ENCODE data around the gene ZNF385B.
"Not testable (repeated sequence)": the region's sequence is repeated elsewhere in the genome, so short reads cannot be mapped to it uniquely, and the experiment has no call there.

The ZNF385B gene

GRCh38 chr2:179470089-179470488, 391.3 kb downstream of the ZNF385B start:
- no peak for DNase-seq

- no peak for DNase-seq
Measured at GRCh38 chr2:179467960-179468359, 393.5 kb downstream of the ZNF385B start.

DNA sequence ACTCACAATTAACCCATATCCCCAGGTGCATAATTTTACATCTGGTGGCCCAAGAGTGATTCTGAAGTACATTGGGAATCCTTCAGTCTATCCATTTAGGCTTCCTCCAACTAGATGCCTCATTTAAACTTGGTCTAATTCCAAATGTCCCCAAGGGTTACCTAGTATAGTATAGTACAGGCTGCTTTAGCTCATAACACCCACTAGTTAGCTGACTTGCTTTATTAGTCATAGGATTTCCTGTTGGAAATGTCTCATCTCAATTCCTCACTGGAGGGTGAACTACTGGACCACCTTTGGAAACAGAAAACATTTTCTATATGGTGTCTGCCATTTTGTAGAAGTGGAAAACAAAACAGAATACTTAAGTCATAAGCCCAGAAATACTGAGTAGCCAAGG, 394.3 kb downstream of the ZNF385B start:
- no peak for DNase-seq

- no peak for DNase-seq
Measured at GRCh38 chr2:179461420-179461819, 400.0 kb downstream of the ZNF385B start.

DNA sequence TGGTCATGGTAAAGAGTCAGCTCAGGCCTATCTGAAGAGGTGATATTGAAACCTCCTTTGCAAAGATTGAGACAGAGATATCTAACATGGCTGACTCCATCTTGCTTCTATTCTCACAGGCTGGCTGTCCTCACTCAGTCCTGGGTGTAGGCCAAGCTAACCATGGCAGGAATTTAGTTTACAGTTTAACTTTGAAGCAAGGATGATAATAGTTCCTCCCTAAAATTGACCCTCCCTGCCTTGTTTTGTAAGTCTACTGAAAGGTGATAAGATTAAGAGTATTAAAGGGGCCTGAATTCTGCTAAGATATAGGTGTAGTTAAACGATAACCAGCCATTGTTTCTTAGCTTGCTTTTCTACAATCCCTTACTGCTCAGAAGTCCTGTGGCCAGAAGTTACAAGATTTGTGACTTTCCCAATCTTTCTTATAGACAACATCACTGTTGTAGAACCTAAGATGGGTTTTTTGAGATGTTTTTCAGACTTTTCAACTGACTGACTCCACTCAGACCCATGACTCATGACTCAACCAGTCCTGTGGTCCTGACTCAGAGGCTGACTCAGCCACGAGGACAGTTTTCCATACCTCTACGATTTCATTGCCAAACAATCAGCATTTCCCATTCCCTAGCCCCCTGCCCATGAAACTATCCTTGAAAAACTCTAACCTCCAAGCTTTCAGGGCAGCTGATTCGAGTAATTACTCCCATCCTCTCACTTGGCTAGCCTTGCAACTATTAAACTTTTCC, 401.1 kb downstream of the ZNF385B start:
- peak; percentile 36 to 68 for DNase-seq

GRCh38 chr2:179458113-179458512, 403.3 kb downstream of the ZNF385B start:
- not testable (repeated sequence) for DNase-seq

GRCh38 chr2:179455824-179456223, 405.6 kb downstream of the ZNF385B start:
- no peak for DNase-seq

DNA sequence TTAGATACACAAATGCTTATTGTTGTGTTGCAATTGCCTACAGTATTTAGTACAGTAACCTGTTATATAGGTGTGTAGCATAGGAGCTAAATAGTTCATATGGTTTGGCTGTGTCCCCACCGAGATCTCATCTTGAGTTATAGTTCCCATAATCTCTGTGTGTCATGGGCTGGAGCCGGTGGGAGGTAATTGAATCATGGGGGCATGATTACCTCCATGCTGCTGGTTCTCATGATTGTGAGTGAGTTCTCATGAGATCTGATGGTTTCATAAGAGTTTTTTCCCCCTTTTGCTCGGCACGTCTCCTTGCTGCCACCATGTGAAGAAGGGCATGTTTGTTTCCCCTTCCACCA, 406.3 kb downstream of the ZNF385B start:
- DNase-seq, result no peak

GRCh38 chr2:179454443-179455171, 406.8 kb downstream of the ZNF385B start:
- DNase-seq, result no peak

DNA sequence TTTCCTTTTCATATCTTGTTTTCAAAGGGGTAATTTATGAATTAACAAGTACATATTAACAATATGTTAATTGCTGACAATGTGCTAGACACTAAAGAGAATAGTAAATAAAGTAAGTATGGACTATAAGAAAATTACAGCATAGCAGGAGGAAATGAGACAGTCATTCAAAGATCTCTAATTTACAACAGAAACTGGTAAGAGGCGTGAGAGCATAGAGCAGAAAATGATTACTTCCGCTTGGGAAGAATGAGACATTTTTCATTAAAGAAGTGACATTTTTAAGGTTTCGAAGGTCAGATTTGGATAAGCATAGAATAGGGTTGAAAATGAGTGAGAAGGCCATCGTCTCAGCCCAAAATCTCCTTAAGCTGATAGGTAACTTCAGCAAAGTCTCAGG, 412.4 kb downstream of the ZNF385B start:
- DNase-seq, result no peak

- DNase-seq, result no peak
Measured at GRCh38 chr2:179447839-179448447, 413.5 kb downstream of the ZNF385B start.

DNA sequence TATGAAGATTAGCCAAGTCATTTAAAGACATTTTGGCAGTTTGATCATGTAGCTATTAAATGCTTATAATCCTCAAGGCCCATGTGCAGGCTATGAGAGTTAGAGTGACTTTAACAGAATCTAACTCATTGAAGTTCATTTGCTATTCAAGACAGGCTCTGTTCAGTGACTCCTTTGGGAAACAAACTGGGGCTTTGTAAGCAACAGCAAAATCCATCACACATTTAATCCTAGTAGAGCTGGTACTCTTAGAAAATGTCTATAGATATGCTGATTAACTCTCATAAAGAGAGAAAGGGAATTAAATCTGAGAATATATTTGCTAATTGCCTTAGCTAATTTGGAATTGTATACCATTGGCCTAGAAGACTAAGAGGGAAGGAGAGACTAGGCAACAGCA, 414.0 kb downstream of the ZNF385B start:
- DNase-seq, result no peak

- DNase-seq, result no peak
Measured at GRCh38 chr2:179446476-179447141, 414.8 kb downstream of the ZNF385B start.

- no peak for DNase-seq
Measured at GRCh38 chr2:179444056-179444455, 417.4 kb downstream of the ZNF385B start.

DNA sequence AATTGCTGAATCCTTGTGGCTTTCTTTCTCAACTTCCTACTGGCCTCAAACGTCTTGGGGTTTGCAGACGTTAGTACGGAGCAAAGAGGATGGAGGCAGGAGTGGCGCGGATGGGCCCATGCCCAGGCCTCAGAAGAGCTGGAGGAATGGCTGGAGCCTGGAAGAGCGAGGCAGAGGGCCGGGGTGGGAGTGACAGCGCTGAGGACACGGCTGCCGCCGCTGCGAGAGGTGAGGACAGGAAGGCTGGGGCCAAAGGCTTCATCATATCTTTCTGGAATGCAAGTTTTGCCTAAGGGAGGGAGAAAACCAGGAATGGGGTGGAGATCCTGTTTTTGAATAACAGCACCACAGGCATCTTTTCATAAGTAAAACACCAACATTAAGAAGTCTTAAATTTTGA, 418.2 kb downstream of the ZNF385B start:
- no peak for DNase-seq

GRCh38 chr2:179442206-179442605, 419.2 kb downstream of the ZNF385B start:
- peak; percentile 19 to 40 for DNase-seq

GRCh38 chr2:179441551-179441950, 419.9 kb downstream of the ZNF385B start:
- no peak for DNase-seq

- peak; percentile 63 to 71 for DNase-seq
Measured at GRCh38 chr2:179440642-179441251, 420.7 kb downstream of the ZNF385B start.

- DNase-seq, result no peak
Measured at GRCh38 chr2:179438654-179439053, 422.8 kb downstream of the ZNF385B start.

GRCh38 chr2:179437430-179437829, 424.0 kb downstream of the ZNF385B start:
- no peak for DNase-seq

- DNase-seq, result no peak
Measured at GRCh38 chr2:179435566-179435965, 425.8 kb downstream of the ZNF385B start.

GRCh38 chr2:179435000-179435399, 426.4 kb downstream of the ZNF385B start:
- DNase-seq, result no peak

DNA sequence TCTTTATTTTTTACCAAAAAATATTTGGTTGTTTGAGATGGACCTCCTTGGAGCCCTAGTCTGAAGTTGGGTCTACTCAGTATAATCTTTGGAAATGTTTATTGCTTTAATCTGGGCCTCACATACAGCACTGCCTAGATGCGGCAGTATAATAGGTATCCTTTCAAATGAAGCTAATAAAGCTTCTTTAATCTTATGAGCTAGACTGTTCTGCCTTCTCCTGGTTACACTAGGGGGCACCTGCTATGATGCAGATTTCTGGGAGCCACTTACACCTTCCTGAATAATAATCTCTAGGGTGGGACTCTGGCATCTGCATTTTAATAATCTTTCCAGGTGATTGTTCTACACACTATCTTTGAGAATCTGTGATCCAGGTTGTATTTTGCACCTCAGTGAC, 427.1 kb downstream of the ZNF385B start:
- DNase-seq, result no peak

Measured in inflammatory macrophage (primary cell).